ENCODE results near the gene GPI.
"Not testable (repeated sequence)": the region's sequence is repeated elsewhere in the genome, so short reads cannot be mapped to it uniquely, and the experiment has no call there.

GPI gene

GRCh38 chr19:34399886-34400285, 34.9 kb downstream of the GPI start:
- Histone ChIP-seq H3K4me3 (ENCODE audit: low read depth in 1 of 2, low read length in 2 of 2) (no peak overlapping the region), H3K36me3 (ENCODE audit: control insufficient read depth in 1 of 2, insufficient read depth in 2 of 2, low read length in 2 of 2) (peaks cover 21 to 58% of the 10 kb centered on the region in 2 donors), H3K27ac (ENCODE audit: low read depth, low read length) (no peak overlapping the region), H3K9ac (ENCODE audit: low read depth in 1 of 2, low read length in 2 of 2) (no peak overlapping the region), H3K4me1 (ENCODE audit: control insufficient read depth in 1 of 2, insufficient read depth in 2 of 2, low read length in 2 of 2) (peaks cover 0 to 5% of the 10 kb centered on the region in 2 donors), H3K9me3 (ENCODE audit: control insufficient read depth in 1 of 2, low read length in 2 of 2) (no peaks in the 10 kb centered on the region), H3K27me3 (ENCODE audit: control insufficient read depth in 1 of 2, insufficient read depth in 2 of 2, low read length in 2 of 2) (no peaks in the 10 kb centered on the region)

DNA sequence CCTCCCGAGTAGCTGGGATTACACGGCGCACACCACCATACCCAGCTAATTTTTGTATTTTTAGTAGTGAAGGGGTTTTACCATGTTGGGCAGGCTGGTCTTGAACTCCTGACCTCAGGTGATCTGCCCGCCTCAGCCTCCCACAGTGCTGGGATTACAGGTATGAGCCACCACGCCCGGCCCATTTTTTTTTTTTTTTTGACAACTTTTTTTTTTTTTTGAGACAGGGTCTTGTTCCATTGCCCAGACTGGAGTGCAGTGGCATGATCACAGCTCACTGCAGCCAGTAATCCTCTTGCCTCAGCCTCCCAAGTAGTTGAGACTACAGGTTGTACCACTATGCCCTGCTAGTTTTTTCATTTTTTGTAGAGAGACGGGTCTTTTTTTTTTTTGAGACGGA, 35.8 kb downstream of the GPI start:
- H3K27me3 ChIP-seq (ENCODE audit: control insufficient read depth in 1 of 2, insufficient read depth in 2 of 2, low read length in 2 of 2); H3K9me3 ChIP-seq (ENCODE audit: control insufficient read depth in 1 of 2, low read length in 2 of 2); H3K27ac ChIP-seq (ENCODE audit: low read depth, low read length); H3K4me3 ChIP-seq (ENCODE audit: low read depth in 1 of 2, low read length in 2 of 2); H3K9ac ChIP-seq (ENCODE audit: low read depth in 1 of 2, low read length in 2 of 2); H3K4me1 ChIP-seq (ENCODE audit: control insufficient read depth in 1 of 2, insufficient read depth in 2 of 2, low read length in 2 of 2): not testable (repeated sequence)
- peaks cover 19 to 49% of the 10 kb centered on the region in 2 donors for H3K36me3 ChIP-seq (ENCODE audit: control insufficient read depth in 1 of 2, insufficient read depth in 2 of 2, low read length in 2 of 2)

GRCh38 chr19:34402074-34402600, 37.1 kb downstream of the GPI start:
- Histone ChIP-seq H3K4me3 (ENCODE audit: low read depth in 1 of 2, low read length in 2 of 2) (no peak overlapping the region), H3K4me1 (ENCODE audit: control insufficient read depth in 1 of 2, insufficient read depth in 2 of 2, low read length in 2 of 2) (peaks cover 0 to 5% of the 10 kb centered on the region in 2 donors), H3K36me3 (ENCODE audit: control insufficient read depth in 1 of 2, insufficient read depth in 2 of 2, low read length in 2 of 2) (peaks cover 16 to 36% of the 10 kb centered on the region in 2 donors), H3K9ac (ENCODE audit: low read depth in 1 of 2, low read length in 2 of 2) (no peak overlapping the region), H3K27ac (ENCODE audit: low read depth, low read length) (no peak overlapping the region), H3K27me3 (ENCODE audit: control insufficient read depth in 1 of 2, insufficient read depth in 2 of 2, low read length in 2 of 2) (no peaks in the 10 kb centered on the region), H3K9me3 (ENCODE audit: control insufficient read depth in 1 of 2, low read length in 2 of 2) (no peaks in the 10 kb centered on the region)

DNA sequence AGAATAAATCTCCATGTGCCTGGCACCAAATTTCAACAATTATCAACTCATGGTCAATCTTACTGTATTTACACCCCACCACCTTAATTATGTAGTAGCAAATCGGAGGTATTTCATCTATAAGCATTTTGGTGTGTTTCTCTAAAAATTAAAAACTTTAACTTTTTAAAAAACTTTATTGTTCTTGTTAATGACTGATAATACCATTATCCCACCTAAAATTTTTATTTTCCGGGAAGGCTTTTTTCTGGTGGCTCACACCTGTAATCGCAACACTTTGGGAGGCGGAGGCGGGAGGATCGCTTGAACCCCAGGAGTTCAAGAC, 38.8 kb downstream of the GPI start:
- H3K27me3 ChIP-seq (ENCODE audit: control insufficient read depth in 1 of 2, insufficient read depth in 2 of 2, low read length in 2 of 2), result no peaks in the 10 kb centered on the region
- peaks cover 13 to 22% of the 10 kb centered on the region in 2 donors for H3K36me3 ChIP-seq (ENCODE audit: control insufficient read depth in 1 of 2, insufficient read depth in 2 of 2, low read length in 2 of 2)
- H3K9ac ChIP-seq (ENCODE audit: low read depth in 1 of 2, low read length in 2 of 2), result peak overlapping the region; percentile 73 to 84
- no peak overlapping the region for H3K27ac ChIP-seq (ENCODE audit: low read depth, low read length)
- peak overlapping the region; percentile 87 to 99 for H3K4me3 ChIP-seq (ENCODE audit: low read depth in 1 of 2, low read length in 2 of 2)
- H3K9me3 ChIP-seq (ENCODE audit: control insufficient read depth in 1 of 2, low read length in 2 of 2), result no peaks in the 10 kb centered on the region
- H3K4me1 ChIP-seq (ENCODE audit: control insufficient read depth in 1 of 2, insufficient read depth in 2 of 2, low read length in 2 of 2), result peaks cover 0 to 5% of the 10 kb centered on the region in 2 donors

GRCh38 chr19:34404109-34404909, 39.3 kb downstream of the GPI start, which contains the start of gene PDCD2L:
TSS of gene PDCD2L (plus strand) at chr19:34404399. CDS start at chr19:34404431, 32 bp downstream.
- Histone ChIP-seq H3K27me3 (ENCODE audit: control insufficient read depth in 1 of 2, insufficient read depth in 2 of 2, low read length in 2 of 2) (no peaks in the 10 kb centered on the region), H3K4me1 (ENCODE audit: control insufficient read depth in 1 of 2, insufficient read depth in 2 of 2, low read length in 2 of 2) (peaks cover 0 to 5% of the 10 kb centered on the region in 2 donors), H3K27ac (ENCODE audit: low read depth, low read length) (no peak within 1 kb of the TSS), H3K36me3 (ENCODE audit: control insufficient read depth in 1 of 2, insufficient read depth in 2 of 2, low read length in 2 of 2) (peaks cover 8 to 22% of the 10 kb centered on the region in 2 donors), H3K9ac (ENCODE audit: low read depth in 1 of 2, low read length in 2 of 2) (peak within 1 kb of the TSS; percentile 73 to 84), H3K9me3 (ENCODE audit: control insufficient read depth in 1 of 2, low read length in 2 of 2) (no peaks in the 10 kb centered on the region), H3K4me3 (ENCODE audit: low read depth in 1 of 2, low read length in 2 of 2) (peak within 1 kb of the TSS; percentile 87 to 99)

DNA sequence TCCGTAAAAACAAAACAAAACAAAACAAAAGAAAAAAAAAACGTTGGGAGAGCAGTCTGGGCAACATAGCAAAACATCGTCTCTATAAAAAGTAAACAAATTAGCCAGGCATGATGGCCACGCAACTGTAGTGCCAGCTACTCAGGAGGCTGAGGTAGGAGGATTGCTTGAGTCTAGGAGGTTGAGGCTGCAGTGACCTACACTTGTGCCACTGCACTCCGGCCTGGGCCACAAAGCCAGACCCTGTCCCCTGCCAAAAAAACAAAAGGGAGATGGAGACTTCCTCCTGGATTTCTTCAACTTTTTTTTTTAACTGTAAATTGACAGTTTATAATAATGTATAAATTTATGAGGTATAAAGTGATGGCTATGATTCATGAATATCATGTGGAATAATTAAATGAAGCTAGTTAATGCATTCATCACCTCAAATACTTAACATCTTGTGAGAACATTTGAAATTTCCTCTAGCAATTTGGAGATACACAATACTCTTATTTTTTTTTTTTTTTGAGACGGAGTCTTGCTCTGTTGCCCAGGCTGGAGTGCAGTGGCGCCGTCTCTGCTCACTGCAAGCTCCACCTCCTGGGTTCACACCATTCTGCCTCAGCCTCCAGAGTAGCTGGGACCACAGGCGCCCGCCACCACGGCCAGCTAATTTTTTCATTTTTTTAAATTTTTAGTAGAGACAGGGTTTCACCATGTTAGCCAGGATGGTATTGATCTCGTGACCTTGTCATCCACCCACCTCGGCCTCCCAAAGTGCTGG, 41.1 kb downstream of the GPI start:
- Histone ChIP-seq H3K4me1 (ENCODE audit: control insufficient read depth in 1 of 2, insufficient read depth in 2 of 2, low read length in 2 of 2) (peaks cover 0 to 5% of the 10 kb centered on the region in 2 donors), H3K27ac (ENCODE audit: low read depth, low read length) (no peak overlapping the region), H3K9me3 (ENCODE audit: control insufficient read depth in 1 of 2, low read length in 2 of 2) (no peaks in the 10 kb centered on the region), H3K36me3 (ENCODE audit: control insufficient read depth in 1 of 2, insufficient read depth in 2 of 2, low read length in 2 of 2) (peaks cover 0 to 16% of the 10 kb centered on the region in 2 donors), H3K4me3 (ENCODE audit: low read depth in 1 of 2, low read length in 2 of 2) (no peak overlapping the region), H3K9ac (ENCODE audit: low read depth in 1 of 2, low read length in 2 of 2) (no peak overlapping the region), H3K27me3 (ENCODE audit: control insufficient read depth in 1 of 2, insufficient read depth in 2 of 2, low read length in 2 of 2) (no peaks in the 10 kb centered on the region)

DNA sequence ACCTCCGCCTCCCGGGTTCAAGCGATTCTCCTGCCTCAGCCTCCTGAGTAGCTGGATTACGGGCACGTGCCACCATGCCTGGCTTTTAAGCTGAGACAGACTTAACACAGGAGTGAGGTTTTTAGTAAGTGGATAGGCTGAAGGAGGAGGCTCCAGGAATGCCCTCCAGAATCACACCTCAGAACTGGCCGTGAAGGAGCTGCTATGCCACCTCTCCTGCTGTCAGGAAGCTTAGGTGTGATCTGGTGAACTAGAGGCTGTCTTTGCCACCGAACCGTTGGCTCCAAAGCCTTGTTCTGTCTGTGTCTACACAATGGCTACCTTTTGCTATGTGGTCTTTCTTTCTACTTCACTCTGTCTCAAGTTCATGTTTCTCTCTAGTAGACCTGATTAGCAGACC, 43.4 kb downstream of the GPI start:
- peaks cover 0 to 15% of the 10 kb centered on the region in 2 donors for H3K36me3 ChIP-seq (ENCODE audit: control insufficient read depth in 1 of 2, insufficient read depth in 2 of 2, low read length in 2 of 2)
- no peak overlapping the region for H3K27ac ChIP-seq (ENCODE audit: low read depth, low read length)
- no peaks in the 10 kb centered on the region for H3K27me3 ChIP-seq (ENCODE audit: control insufficient read depth in 1 of 2, insufficient read depth in 2 of 2, low read length in 2 of 2)
- H3K4me3 ChIP-seq (ENCODE audit: low read depth in 1 of 2, low read length in 2 of 2), result no peak overlapping the region
- H3K4me1 ChIP-seq (ENCODE audit: control insufficient read depth in 1 of 2, insufficient read depth in 2 of 2, low read length in 2 of 2), result peaks cover 0 to 5% of the 10 kb centered on the region in 2 donors
- no peak overlapping the region for H3K9ac ChIP-seq (ENCODE audit: low read depth in 1 of 2, low read length in 2 of 2)
- no peaks in the 10 kb centered on the region for H3K9me3 ChIP-seq (ENCODE audit: control insufficient read depth in 1 of 2, low read length in 2 of 2)

DNA sequence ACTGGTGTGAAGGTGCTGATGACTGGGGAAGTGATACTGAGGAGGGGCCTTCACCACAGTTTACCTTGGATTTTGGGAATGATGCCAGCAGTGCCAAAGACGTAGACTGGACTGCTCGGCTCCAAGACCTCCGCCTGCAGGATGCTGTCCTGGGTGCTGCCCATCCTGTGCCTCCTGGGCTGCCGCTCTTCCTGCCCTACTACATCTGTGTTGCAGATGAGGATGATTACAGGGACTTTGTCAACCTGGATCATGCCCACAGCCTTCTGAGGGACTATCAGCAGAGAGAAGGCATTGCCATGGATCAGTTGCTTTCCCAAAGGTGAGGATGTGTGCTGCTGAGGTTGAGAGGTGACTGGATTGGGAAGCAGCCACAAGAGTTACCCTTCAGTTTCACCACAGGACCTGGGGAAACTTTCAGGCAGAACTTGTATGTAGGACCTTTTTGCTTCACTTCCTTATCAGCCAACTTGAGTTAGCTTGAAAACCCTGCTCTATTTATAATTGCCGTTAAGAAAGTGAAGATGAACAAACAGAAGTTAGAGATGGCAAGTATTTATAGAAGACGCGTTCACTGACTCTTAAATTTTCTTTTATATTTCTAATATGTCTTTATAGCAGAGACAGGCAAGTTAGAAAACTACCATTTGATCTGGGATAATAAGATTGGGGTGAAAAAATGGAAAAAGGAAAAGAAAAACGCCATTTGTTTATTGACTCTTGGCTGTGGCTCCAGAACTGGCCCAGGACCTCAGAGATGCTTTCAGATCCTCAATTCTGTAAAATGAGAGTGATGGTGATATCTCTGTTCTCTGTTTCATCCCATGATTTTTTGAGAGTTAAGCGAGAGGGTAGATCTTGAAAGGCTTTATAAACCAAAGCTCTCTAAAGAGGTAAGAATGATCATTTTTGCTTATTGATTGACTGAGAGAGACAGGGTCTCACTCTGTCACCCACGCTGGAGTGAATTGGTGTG, 44.5 kb downstream of the GPI start:
- Histone ChIP-seq H3K9ac (ENCODE audit: low read depth in 1 of 2, low read length in 2 of 2) (no peak overlapping the region), H3K27ac (ENCODE audit: low read depth, low read length) (no peak overlapping the region), H3K4me3 (ENCODE audit: low read depth in 1 of 2, low read length in 2 of 2) (no peak overlapping the region), H3K27me3 (ENCODE audit: control insufficient read depth in 1 of 2, insufficient read depth in 2 of 2, low read length in 2 of 2) (no peaks in the 10 kb centered on the region), H3K9me3 (ENCODE audit: control insufficient read depth in 1 of 2, low read length in 2 of 2) (no peaks in the 10 kb centered on the region), H3K4me1 (ENCODE audit: control insufficient read depth in 1 of 2, insufficient read depth in 2 of 2, low read length in 2 of 2) (no peaks in the 10 kb centered on the region), H3K36me3 (ENCODE audit: control insufficient read depth in 1 of 2, insufficient read depth in 2 of 2, low read length in 2 of 2) (peaks cover 0 to 25% of the 10 kb centered on the region in 2 donors)

GRCh38 chr19:34411216-34411615, 46.2 kb downstream of the GPI start:
- H3K4me1 ChIP-seq (ENCODE audit: control insufficient read depth in 1 of 2, insufficient read depth in 2 of 2, low read length in 2 of 2), result no peaks in the 10 kb centered on the region
- no peak overlapping the region for H3K4me3 ChIP-seq (ENCODE audit: low read depth in 1 of 2, low read length in 2 of 2)
- H3K36me3 ChIP-seq (ENCODE audit: control insufficient read depth in 1 of 2, insufficient read depth in 2 of 2, low read length in 2 of 2), result peaks cover 0 to 38% of the 10 kb centered on the region in 2 donors
- no peak overlapping the region for H3K27ac ChIP-seq (ENCODE audit: low read depth, low read length)
- H3K27me3 ChIP-seq (ENCODE audit: control insufficient read depth in 1 of 2, insufficient read depth in 2 of 2, low read length in 2 of 2), result no peaks in the 10 kb centered on the region
- H3K9me3 ChIP-seq (ENCODE audit: control insufficient read depth in 1 of 2, low read length in 2 of 2), result no peaks in the 10 kb centered on the region
- no peak overlapping the region for H3K9ac ChIP-seq (ENCODE audit: low read depth in 1 of 2, low read length in 2 of 2)
